ENCODE data around the gene ACOT11.

DNA sequence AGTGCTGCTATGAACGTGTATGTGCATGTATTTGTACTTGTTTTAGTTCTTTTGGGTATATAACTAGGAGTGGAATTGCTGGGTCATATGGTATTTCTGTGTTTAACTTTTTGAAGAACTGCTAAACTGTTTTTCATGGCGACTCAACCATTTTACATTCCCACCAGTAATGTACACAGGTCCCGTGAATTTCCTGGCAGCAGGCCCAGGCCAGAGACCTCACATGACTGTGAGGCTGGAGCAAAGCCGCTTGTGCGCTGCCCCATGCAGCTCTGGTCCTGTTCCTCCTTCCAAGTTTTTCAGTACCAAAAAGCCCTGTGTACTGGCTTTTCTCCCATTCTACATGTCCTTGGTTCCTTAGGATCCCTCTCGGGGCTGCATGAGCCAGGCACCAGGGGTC is 29.6 kb downstream of the ACOT11 start:
- no peak for TF ChIP-seq ZNF350 (tag by site-specific recombination; IDR thresholded peaks at IDR 0.05)
- TF ChIP-seq, protein P1, sequence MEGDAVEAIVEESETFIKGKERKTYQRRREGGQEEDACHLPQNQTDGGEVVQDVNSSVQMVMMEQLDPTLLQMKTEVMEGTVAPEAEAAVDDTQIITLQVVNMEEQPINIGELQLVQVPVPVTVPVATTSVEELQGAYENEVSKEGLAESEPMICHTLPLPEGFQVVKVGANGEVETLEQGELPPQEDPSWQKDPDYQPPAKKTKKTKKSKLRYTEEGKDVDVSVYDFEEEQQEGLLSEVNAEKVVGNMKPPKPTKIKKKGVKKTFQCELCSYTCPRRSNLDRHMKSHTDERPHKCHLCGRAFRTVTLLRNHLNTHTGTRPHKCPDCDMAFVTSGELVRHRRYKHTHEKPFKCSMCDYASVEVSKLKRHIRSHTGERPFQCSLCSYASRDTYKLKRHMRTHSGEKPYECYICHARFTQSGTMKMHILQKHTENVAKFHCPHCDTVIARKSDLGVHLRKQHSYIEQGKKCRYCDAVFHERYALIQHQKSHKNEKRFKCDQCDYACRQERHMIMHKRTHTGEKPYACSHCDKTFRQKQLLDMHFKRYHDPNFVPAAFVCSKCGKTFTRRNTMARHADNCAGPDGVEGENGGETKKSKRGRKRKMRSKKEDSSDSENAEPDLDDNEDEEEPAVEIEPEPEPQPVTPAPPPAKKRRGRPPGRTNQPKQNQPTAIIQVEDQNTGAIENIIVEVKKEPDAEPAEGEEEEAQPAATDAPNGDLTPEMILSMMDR (tag by site-specific recombination; IDR thresholded peaks at IDR 0.05), result no peak
- no peak for TF ChIP-seq ZNF629 (tag by site-specific recombination; IDR thresholded peaks at IDR 0.05)
- no peak for TF ChIP-seq ZNF391 (tag by site-specific recombination; IDR thresholded peaks at IDR 0.05; ENCODE audit: borderline replicate concordance, low read depth)
- no peak for TF ChIP-seq TCF7L2 (IDR thresholded peaks at IDR 0.05; ENCODE audit: borderline replicate concordance, low read depth, low read length)
- TF ChIP-seq, protein P2, sequence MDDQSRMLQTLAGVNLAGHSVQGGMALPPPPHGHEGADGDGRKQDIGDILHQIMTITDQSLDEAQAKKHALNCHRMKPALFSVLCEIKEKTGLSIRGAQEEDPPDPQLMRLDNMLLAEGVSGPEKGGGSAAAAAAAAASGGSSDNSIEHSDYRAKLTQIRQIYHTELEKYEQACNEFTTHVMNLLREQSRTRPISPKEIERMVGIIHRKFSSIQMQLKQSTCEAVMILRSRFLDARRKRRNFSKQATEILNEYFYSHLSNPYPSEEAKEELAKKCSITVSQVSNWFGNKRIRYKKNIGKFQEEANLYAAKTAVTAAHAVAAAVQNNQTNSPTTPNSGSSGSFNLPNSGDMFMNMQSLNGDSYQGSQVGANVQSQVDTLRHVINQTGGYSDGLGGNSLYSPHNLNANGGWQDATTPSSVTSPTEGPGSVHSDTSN (CRISPR knock-in tag; IDR thresholded peaks at IDR 0.05), result no peak
- TF ChIP-seq ZNF114 (tag by site-specific recombination; IDR thresholded peaks at IDR 0.05), result no peak
- TF ChIP-seq ZFP69B (tag by site-specific recombination; IDR thresholded peaks at IDR 0.05), result no peak
- TF ChIP-seq, protein P3, sequence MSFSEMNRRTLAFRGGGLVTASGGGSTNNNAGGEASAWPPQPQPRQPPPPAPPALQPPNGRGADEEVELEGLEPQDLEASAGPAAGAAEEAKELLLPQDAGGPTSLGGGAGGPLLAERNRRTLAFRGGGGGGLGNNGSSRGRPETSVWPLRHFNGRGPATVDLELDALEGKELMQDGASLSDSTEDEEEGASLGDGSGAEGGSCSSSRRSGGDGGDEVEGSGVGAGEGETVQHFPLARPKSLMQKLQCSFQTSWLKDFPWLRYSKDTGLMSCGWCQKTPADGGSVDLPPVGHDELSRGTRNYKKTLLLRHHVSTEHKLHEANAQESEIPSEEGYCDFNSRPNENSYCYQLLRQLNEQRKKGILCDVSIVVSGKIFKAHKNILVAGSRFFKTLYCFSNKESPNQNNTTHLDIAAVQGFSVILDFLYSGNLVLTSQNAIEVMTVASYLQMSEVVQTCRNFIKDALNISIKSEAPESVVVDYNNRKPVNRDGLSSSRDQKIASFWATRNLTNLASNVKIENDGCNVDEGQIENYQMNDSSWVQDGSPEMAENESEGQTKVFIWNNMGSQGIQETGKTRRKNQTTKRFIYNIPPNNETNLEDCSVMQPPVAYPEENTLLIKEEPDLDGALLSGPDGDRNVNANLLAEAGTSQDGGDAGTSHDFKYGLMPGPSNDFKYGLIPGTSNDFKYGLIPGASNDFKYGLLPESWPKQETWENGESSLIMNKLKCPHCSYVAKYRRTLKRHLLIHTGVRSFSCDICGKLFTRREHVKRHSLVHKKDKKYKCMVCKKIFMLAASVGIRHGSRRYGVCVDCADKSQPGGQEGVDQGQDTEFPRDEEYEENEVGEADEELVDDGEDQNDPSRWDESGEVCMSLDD (tag by site-specific recombination; IDR thresholded peaks at IDR 0.05), result no peak
- no peak for TF ChIP-seq ZNF510 (tag by site-specific recombination; IDR thresholded peaks at IDR 0.05; ENCODE audit: insufficient replicate concordance)
- no peak for TF ChIP-seq ZNF211 (tag by site-specific recombination; IDR thresholded peaks at IDR 0.05; ENCODE audit: low read depth)
- TF ChIP-seq SP2 (tag by site-specific recombination; IDR thresholded peaks at IDR 0.05), result no peak
